HTR-8/SVneo (cell line): Measurements from ENCODE around the gene GCKR.

Experiments
- DNase-seq: peaks from one replicate; pipeline ENCODE4 v3.0.0; 2011; ENCODE audit warnings: low spot score, mixed read lengths; ENCODE audit not compliant: insufficient read length
- FAIRE-seq: peaks from 2 replicates; lab custom pipeline; 2011; peaks lifted over from hg19 to GRCh38; lab: Jason Lieb, UNC

Gene GCKR

DNA sequence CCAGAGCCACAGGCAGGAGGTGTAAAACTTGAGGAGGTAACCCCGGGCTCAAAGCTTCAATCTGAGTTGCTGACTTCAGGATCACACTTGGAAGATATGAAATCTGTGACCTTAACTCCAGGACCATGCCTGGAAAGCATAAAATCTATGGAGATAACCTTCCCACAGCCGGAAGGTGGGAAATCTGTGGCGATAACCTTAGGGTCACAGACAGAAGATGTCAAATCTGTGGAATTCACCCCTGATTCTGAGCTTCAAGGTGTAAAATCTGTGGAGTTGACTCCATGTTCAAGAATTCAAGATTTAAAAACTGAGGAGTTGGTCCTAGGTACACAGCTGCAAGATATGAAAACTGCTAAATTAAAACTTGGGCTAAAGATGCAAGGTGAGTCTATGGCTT lies 74.6 kb downstream of the GCKR start:
- no peak for DNase-seq
- FAIRE-seq = no peak

DNA sequence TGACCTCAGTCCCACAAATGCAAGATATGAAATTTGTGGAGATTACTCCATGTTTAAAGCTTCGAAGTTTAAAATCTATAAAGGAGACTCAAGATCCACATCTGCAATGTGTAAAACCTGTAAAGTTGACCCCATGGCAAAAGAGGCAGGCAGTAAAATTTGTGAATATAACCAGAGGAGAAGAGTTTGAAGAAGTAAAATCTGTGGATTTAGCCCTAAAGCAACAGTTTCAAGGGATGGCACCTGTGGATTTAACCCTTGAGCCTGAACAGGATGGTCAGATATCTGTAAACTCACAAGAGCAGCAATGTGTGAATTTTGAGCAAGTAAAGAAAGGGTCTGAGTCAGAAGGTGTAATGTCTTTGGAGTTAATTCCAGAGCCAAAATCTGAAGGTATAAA lies 75.0 kb downstream of the GCKR start:
- FAIRE-seq = no peak

DNA sequence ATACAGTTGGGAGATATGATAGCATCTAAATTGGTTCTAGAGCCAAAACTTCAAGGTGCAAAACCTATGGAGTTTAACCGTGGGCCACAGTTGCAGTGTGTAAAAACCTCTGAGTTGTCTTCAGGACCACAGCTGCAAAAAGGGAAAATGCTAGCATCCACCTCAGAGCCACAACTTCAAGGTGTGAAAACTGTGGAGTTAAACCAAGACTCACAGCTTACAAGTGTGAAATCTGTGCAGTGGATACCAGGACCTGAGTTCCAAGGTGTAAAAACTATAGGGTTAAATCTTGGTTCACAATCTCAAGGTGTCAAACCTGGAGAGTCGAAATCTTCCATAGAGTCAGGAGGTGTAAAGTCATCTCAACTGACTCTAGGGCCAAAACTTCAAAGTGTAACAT lies 75.8 kb downstream of the GCKR start:
- DNase-seq (no peak), FAIRE-seq (no peak)

More for the DNA sequence above, 75.0 kb downstream of the GCKR start:
- DNase-seq = no peak

DNA sequence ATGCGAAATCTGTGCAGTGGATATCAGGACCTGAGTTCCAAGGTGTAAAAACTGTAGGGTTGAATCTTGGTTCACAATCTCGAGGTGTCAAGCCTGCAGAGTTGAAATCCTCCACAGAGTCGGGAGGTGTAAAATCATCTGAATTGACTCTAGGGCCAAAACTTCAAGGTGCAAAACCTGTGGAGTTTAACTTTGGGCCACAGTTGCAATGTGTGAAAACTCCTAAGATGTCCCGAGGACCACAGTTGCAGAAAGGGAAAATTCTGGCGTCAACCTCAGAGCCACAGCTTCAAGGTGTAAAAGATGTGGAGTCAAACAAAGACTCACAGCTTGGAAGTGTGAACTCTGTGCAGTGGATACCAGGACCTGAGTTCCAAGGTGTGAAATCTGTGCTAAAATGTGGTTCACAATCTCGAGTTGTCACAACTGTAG lies 76.4 kb downstream of the GCKR start:
- DNase-seq (no peak), FAIRE-seq (no peak)
